NCI-H82 treated with DMSO at 0.1 percent for 48 hours (cell line): ENCODE measurements around the gene TRIM44.
"Not testable (repeated sequence)": the region's sequence is repeated elsewhere in the genome, so short reads cannot be mapped to it uniquely, and the experiment has no call there.

Source experiments
- DNase-seq: peaks from one replicate; lab custom pipeline; 2025; ENCODE audit not compliant: unreplicated experiment; lab: John Stamatoyannopoulos, UW

TRIM44 gene

DNA sequence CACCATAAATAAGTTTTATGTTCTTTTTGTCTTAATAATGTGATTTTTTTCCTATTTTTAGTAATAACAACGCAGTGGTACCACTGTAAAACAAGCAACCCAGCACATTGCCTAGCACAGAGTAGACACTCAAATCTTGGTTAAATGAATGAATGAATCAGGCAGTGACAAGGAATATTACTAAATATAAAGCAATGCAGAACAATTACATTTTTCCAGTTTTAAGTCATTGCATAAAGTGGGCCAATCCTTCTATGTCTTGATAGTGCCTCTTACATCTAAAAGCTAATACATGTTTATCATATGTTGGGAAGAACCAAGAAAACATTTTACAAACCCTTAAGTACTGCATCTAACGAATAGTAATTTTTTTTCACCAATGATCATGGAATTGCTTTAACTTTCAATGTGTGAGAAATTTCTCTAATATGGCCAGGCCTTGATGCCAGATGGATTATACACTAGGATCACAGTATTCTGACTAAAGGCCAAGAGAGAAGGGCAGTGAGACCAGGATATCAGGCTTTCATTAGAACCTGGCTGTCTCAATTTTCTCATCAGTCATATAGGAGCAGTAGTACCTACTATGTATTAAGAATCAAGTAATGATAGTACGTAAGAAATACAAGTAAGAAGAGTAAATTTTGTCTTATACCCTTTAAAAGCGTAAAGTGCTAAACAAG is 88.5 kb downstream of the TRIM44 start:
- DNase-seq = no peak

DNA sequence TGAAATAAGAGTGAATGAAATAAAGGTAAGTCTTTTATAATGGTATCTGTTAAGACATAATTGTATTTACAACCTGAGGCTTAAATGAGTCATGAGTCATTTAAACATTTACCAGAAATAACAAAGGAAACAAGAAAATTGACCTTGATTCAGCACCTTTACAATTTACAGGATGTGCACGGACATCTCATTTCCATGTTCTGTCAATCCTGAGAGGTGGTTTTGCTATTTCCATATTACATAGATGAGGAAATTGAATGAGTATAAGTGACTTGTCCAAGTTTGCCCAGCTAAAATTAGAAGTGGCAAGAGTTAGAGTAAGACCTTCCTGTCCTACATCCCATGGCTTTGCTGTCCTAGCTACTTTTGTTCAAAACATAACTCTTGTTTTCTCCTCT is 89.1 kb downstream of the TRIM44 start:
- DNase-seq = no peak

DNA sequence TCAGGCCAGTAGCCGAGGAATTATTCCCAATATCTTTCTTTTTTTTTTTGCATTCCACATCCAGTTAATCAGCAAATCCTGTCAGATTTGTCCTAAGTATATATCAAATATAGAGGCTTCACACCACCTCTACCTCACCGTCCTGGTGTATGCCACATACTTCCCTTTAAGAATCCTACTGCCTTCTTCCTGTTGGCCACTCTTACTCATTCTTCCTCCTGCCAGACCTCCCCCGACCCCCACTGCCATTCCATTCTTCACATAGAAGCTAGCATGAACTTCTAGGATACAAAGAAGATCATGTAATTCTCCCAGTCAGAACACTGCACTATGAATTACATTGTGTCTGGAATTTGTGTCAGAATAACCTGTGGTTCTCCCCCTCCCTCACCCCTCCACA is 89.5 kb downstream of the TRIM44 start:
- DNase-seq = no peak

DNA sequence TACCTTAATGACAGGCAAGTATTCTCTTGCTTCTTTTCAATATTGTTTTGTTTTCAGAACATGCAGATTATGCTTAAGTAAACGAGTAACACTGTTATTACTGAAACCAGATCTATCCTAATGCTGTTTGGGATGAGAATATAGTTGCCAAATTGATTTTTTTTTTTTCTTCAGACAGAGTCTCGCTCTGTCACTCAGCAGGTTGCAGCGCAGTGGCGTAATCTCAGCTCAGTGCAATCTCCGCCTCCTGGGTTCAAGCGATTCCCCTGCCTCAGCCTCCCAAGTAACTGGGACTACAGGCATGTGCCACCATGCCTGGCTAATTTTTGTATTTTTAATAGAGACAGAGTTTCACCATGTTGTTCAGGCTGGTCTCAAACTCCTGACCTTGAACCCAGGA is 91.0 kb downstream of the TRIM44 start:
- not testable (repeated sequence) for DNase-seq

DNA sequence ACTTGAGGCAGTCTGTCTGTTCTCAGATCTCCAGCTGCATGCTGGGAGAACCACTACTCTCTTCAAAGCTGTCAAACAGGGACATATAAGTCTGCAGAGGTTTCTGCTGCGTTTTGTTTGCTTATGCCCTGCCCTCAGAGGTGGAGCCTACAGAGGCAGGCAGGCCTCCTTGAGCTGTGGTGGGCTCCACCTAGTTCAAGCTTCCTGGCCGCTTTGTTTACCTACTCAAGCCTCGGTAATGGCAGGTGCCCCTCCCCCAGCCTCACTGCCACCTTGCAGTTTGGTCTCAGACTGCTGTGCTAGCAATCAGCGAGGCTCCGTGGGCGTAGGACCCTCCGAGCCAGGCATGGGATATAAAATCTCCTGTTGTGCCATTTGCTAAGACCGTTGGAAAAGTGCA is 97.4 kb downstream of the TRIM44 start:
- not testable (repeated sequence) for DNase-seq

DNA sequence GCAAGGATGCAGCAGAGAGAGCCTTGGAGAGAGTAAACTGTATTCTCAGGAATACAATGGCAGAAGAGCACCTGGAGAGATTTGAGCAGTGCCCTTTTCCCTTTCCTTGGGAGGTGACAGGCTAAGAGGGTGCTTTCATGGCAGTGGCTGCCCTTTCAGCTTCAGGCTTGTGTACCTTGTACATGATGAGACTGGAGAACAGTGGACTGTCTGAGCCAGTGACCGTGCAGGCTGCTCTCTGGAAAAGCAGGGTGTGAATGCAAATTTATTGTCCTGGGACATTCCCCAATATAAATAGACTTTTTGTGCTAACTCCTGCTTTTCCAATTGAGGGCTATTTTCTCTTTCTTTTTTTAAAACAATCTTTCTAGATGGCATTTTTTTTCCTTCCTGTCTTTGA is 99.3 kb downstream of the TRIM44 start:
- no peak for DNase-seq

DNA sequence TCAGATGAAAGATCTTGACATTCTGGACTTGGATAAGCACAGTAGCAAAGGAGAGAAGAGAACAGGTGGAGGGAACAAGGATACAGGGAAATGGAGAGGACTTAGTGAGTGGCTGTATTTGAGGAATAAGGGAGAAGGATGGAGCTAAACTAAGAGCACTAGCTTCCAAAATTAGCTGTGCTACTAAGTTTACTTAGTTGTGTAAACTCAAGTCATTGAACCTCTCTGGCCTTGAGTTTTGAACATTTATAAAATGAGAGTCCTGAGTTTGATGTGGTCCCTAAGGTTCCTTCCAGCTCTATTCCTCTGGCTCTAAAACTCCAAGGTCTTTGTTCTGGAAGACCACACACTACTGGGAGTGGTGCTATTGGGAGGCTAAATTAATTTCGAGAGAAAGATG is 100.7 kb downstream of the TRIM44 start:
- no peak for DNase-seq

GRCh38 chr11:35763765-35764164 is 101.2 kb downstream of the TRIM44 start:
- DNase-seq = no peak

DNA sequence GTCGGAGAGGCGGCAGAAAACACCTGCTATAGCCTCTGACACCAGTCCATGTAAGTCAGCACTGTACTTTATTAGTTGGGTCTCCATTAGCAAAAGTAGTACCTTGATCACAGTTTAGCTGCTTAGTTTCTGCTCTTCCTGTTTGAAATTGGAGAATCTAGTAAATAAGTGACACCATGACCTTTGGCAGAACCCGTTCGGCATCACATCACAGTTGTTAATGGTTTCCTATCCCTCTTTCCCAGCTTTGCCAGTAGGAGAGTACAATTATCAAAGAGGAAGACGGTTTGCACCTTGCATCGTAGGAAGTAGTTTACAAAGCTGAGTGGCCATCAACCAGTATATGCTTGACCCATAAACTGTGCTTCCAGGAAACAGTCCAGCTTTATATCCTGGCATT is 101.8 kb downstream of the TRIM44 start:
- no peak for DNase-seq

GRCh38 chr11:35765211-35765610 is 102.6 kb downstream of the TRIM44 start:
- no peak for DNase-seq

- no peak for DNase-seq
Observed at GRCh38 chr11:35766651-35767050, 104.1 kb downstream of the TRIM44 start.

- DNase-seq = not testable (repeated sequence)
Observed at GRCh38 chr11:35770425-35770824, 107.8 kb downstream of the TRIM44 start.

- no peak for DNase-seq
Observed at GRCh38 chr11:35771722-35772121, 109.1 kb downstream of the TRIM44 start.

DNA sequence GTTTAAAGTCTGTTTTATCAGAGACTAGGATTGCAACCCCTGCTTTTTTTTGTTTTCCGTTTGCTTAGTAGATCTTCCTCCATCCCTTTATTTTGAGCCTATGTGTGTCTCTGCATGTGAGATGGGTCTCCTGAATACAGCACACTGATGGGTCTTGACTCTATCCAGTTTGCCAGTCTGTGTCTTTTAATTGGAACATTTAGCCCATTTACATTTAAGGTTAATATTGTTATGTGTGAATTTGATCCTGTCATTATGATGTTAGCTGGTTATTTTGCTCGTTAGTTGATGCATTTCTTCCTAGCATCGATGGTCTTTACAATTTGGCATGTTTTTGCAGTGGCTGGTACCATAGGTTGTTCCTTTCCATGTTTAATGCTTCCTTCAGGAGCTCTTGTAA is 114.7 kb downstream of the TRIM44 start:
- DNase-seq = not testable (repeated sequence)

GRCh38 chr11:35778943-35779342 is 116.4 kb downstream of the TRIM44 start:
- not testable (repeated sequence) for DNase-seq

GRCh38 chr11:35779409-35779808 is 116.8 kb downstream of the TRIM44 start:
- DNase-seq = no peak

DNA sequence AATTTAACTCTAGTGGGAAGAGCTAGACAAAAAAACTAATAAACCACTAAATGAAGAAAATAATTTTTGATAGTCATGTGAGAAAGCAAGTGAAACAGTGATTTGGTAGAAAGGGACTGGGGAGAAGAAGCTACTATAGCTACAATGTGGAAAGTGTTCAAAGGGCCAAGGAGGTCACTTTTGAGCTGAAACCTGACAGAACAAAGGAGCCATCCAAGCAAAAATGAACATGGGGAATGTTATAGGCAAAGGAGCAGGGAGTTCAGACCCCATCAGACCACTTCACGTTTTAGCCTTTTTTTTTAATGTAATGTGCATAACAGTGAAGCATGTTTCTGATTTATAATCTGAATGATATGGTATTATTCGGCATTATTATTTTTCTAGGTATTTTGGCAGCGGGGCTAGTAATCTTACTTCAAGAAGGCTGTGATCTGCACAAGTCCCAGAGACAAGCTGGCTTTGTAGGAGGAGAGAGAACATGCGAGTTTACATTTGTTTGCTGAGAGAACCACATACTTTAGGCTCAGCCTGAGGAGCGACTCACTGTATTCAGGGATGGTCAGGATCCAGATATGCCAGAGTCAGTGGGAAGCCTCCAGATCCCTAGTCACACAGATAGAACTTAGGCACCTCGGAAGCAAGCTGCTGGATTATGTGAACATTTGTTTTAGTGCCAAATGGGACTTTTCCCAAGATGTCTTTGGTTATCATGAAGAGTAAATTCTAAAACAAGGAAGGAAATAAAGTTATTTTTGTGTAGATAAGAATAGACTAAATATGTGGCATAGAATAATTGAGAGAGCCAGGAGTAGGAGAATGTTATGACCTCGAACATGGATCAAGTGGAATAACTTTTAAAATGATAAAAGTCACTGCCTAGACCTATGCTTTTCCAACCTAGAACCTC is 118.6 kb downstream of the TRIM44 start:
- no peak for DNase-seq

DNA sequence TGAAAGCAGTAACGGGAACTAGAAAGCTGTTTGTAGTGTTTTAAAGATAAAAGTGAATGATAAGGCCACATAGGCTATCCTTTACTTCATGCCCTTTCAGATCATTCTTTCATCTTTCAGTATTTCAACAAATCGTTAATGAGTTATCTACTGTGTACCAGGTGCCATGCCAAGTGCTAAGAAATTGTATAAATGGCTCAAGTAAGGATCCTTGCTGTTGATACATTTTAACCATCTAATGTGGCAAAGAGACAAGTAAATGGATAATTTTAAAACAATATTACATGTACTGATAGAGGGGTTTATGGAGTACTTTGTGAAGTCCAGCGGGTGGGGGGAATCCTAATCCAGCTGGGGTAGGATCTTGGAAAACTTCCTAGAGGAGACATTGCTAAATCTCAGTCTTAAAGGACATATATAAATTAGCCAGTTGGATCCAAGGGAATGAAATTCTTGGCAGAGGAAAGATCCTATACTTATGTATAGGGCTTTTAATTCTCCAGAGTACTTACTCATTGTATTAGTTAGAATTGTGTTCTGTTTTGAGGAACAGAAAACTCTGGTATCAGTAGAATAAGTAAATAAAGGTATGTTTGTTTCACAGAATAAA is 119.4 kb downstream of the TRIM44 start:
- DNase-seq = no peak

GRCh38 chr11:35783809-35784208 is 121.2 kb downstream of the TRIM44 start:
- no peak for DNase-seq

DNA sequence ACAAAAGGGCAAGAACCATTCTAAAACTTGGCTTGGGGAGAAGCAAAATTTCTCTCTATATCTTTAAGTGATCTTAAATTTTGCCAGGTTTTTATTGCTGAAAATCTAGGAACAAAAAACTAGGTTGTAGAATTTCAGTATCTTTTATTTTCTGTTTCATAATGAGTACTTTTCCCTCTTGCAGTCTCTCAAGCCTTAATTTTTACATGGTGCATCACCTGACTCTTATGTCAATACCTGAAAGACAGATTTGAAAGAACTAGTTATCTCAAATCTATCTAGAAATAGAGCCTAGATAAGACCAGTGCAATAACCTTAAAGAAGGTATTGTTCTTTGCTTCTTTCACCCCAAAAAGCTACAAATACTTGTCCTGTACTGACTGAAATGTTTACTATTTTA is 122.1 kb downstream of the TRIM44 start:
- no peak for DNase-seq

DNA sequence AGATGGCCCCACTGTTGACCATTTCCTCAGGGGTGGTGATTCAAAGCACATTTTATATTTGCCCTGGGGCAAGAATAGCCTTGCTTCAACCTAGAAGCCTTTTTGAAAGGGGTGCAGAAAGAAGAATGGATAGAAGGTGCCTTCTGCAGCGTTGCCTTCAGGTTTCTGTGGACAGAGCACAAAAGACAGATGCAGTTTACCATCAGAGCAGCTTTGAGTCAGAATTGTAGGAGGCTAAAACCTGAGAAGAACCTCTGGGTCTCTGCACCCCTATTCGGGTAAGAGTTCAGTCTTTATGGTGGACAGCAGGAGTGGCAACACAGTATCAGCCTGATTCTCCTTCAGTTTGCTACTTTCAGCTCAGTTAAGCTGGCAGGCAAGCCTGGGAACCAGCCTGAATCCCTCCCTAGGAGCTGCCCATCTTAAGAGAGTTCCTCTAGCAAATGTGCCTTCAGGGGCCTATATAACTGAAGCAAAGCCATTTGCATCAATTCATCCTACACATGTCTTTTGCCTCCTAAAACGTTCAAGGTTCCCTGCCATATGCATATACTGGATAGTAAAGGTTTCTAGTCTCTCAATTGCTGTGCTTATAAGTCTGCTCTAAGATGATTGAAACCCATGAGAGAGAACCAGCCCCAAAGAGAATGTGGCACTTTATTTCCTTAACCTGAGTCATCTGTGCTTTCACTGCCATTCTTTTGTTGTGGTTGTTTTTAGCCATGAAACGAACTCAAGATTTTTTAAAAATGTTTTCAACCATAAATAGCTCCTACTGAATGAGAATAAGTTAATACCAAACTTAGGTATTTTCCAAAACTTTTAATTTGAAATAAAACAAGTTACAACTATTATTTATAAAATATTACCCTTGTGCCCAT is 123.0 kb downstream of the TRIM44 start:
- no peak for DNase-seq
